ENCODE measurements around the gene BANF1.

DNA sequence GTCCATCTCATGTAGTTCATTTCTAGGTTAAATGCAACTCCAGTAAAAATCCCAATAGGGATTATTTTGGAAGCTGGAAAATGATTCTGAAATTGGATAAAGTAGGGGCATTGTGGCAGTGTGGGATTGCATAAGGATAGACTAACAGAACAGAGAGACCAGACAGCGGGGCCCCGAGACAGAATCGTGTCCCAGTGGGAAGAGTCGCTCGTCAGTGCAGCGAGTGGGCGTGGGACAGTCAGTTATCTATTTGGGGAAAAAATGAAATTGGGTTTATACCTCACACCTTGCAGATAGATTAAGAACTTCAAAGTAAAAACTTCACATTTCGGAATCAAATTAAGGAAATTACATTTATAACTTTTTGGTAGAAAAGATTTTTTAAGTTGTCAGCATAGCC is 30.2 kb upstream of the BANF1 start:
- TF ChIP-seq ZNF565 (CRISPR knock-in tag; conservative IDR thresholded peaks at IDR 0.05; ENCODE audit: low read depth), result no peak
- TF ChIP-seq, protein P1, sequence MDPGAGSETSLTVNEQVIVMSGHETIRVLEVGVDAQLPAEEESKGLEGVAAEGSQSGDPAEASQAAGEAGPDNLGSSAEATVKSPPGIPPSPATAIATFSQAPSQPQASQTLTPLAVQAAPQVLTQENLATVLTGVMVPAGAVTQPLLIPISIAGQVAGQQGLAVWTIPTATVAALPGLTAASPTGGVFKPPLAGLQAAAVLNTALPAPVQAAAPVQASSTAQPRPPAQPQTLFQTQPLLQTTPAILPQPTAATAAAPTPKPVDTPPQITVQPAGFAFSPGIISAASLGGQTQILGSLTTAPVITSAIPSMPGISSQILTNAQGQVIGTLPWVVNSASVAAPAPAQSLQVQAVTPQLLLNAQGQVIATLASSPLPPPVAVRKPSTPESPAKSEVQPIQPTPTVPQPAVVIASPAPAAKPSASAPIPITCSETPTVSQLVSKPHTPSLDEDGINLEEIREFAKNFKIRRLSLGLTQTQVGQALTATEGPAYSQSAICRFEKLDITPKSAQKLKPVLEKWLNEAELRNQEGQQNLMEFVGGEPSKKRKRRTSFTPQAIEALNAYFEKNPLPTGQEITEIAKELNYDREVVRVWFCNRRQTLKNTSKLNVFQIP (CRISPR knock-in tag; IDR thresholded peaks at IDR 0.05; ENCODE audit: borderline replicate concordance, low read depth), result no peak
- no peak for TF ChIP-seq ZFP30 (CRISPR knock-in tag; IDR thresholded peaks at IDR 0.05)
- TF ChIP-seq, protein P2, sequence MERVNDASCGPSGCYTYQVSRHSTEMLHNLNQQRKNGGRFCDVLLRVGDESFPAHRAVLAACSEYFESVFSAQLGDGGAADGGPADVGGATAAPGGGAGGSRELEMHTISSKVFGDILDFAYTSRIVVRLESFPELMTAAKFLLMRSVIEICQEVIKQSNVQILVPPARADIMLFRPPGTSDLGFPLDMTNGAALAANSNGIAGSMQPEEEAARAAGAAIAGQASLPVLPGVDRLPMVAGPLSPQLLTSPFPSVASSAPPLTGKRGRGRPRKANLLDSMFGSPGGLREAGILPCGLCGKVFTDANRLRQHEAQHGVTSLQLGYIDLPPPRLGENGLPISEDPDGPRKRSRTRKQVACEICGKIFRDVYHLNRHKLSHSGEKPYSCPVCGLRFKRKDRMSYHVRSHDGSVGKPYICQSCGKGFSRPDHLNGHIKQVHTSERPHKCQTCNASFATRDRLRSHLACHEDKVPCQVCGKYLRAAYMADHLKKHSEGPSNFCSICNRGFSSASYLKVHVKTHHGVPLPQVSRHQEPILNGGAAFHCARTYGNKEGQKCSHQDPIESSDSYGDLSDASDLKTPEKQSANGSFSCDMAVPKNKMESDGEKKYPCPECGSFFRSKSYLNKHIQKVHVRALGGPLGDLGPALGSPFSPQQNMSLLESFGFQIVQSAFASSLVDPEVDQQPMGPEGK (CRISPR knock-in tag; IDR thresholded peaks at IDR 0.05; ENCODE audit: borderline replicate concordance), result no peak
- no peak for TF ChIP-seq OSR1 (CRISPR knock-in tag; IDR thresholded peaks at IDR 0.05)
- TF ChIP-seq CSDC2 (CRISPR knock-in tag; IDR thresholded peaks at IDR 0.05), result no peak
- no peak for TF ChIP-seq GLIS3 (CRISPR knock-in tag; IDR thresholded peaks at IDR 0.05)
- TF ChIP-seq ARNTL (CRISPR knock-in tag; IDR thresholded peaks at IDR 0.05; ENCODE audit: borderline replicate concordance, low read depth), result no peak
- no peak for TF ChIP-seq PPARA (CRISPR knock-in tag; IDR thresholded peaks at IDR 0.05; ENCODE audit: borderline replicate concordance)
- TF ChIP-seq, protein P3, sequence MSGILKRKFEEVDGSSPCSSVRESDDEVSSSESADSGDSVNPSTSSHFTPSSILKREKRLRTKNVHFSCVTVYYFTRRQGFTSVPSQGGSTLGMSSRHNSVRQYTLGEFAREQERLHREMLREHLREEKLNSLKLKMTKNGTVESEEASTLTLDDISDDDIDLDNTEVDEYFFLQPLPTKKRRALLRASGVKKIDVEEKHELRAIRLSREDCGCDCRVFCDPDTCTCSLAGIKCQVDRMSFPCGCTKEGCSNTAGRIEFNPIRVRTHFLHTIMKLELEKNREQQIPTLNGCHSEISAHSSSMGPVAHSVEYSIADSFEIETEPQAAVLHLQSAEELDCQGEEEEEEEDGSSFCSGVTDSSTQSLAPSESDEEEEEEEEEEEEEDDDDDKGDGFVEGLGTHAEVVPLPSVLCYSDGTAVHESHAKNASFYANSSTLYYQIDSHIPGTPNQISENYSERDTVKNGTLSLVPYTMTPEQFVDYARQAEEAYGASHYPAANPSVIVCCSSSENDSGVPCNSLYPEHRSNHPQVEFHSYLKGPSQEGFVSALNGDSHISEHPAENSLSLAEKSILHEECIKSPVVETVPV (CRISPR knock-in tag; IDR thresholded peaks at IDR 0.05), result no peak
- TF ChIP-seq, protein P4, sequence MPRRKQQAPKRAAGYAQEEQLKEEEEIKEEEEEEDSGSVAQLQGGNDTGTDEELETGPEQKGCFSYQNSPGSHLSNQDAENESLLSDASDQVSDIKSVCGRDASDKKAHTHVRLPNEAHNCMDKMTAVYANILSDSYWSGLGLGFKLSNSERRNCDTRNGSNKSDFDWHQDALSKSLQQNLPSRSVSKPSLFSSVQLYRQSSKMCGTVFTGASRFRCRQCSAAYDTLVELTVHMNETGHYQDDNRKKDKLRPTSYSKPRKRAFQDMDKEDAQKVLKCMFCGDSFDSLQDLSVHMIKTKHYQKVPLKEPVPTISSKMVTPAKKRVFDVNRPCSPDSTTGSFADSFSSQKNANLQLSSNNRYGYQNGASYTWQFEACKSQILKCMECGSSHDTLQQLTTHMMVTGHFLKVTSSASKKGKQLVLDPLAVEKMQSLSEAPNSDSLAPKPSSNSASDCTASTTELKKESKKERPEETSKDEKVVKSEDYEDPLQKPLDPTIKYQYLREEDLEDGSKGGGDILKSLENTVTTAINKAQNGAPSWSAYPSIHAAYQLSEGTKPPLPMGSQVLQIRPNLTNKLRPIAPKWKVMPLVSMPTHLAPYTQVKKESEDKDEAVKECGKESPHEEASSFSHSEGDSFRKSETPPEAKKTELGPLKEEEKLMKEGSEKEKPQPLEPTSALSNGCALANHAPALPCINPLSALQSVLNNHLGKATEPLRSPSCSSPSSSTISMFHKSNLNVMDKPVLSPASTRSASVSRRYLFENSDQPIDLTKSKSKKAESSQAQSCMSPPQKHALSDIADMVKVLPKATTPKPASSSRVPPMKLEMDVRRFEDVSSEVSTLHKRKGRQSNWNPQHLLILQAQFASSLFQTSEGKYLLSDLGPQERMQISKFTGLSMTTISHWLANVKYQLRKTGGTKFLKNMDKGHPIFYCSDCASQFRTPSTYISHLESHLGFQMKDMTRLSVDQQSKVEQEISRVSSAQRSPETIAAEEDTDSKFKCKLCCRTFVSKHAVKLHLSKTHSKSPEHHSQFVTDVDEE (CRISPR knock-in tag; IDR thresholded peaks at IDR 0.05), result no peak
- TF ChIP-seq ZC3H10 (CRISPR knock-in tag; IDR thresholded peaks at IDR 0.05), result no peak
- no peak for TF ChIP-seq RARB (CRISPR knock-in tag; IDR thresholded peaks at IDR 0.05)
- TF ChIP-seq ISL1 (CRISPR knock-in tag; IDR thresholded peaks at IDR 0.05), result no peak
